NCI-H1436 (cell line): ENCODE data around the gene THY1.
"Not testable (repeated sequence)": the region's sequence is repeated elsewhere in the genome, so short reads cannot be mapped to it uniquely, and the experiment has no call there.

ENCODE experiments used
- DNase-seq: peaks from one replicate; lab custom pipeline; 2025; lab: John Stamatoyannopoulos, UW

THY1 gene

GRCh38 chr11:119445379-119445778 is 22.4 kb upstream of the THY1 start:
- DNase-seq: no peak

- no peak for DNase-seq
Observed at GRCh38 chr11:119441898-119442243, 18.9 kb upstream of the THY1 start.

GRCh38 chr11:119438599-119438998 is 15.6 kb upstream of the THY1 start:
- DNase-seq: no peak

GRCh38 chr11:119437521-119437920 is 14.5 kb upstream of the THY1 start:
- DNase-seq: not testable (repeated sequence)

- DNase-seq: no peak
Observed at GRCh38 chr11:119436711-119437110, 13.7 kb upstream of the THY1 start.

GRCh38 chr11:119436093-119436492 is 13.1 kb upstream of the THY1 start:
- DNase-seq: no peak

GRCh38 chr11:119434591-119435330 is 11.8 kb upstream of the THY1 start:
- no peak for DNase-seq

GRCh38 chr11:119433358-119433725 is 10.4 kb upstream of the THY1 start:
- no peak for DNase-seq

GRCh38 chr11:119432484-119433357 is 9.7 kb upstream of the THY1 start:
- no peak for DNase-seq

- no peak for DNase-seq
Observed at GRCh38 chr11:119431523-119431922, 8.6 kb upstream of the THY1 start.

GRCh38 chr11:119427279-119427678 is 4.3 kb upstream of the THY1 start:
- no peak for DNase-seq

GRCh38 chr11:119426142-119426541 is 3.2 kb upstream of the THY1 start:
- DNase-seq: no peak

- no peak for DNase-seq
Observed at GRCh38 chr11:119424775-119425174, 1.8 kb upstream of the THY1 start.

- no peak for DNase-seq
Observed at GRCh38 chr11:119424276-119424675, 1.3 kb upstream of the THY1 start.

GRCh38 chr11:119423509-119424254 is 710 bp upstream of the THY1 start:
- DNase-seq: no peak

- peak; percentile 8 for DNase-seq
Observed at GRCh38 chr11:119421941-119422808, 797 bp downstream of the THY1 start.

- DNase-seq: no peak
Observed at GRCh38 chr11:119421351-119421750, 1.6 kb downstream of the THY1 start.

- no peak for DNase-seq
Observed at GRCh38 chr11:119420631-119421030, 2.3 kb downstream of the THY1 start.

- no peak for DNase-seq
Observed at GRCh38 chr11:119419834-119420492, 3.0 kb downstream of the THY1 start.

- no peak for DNase-seq
Observed at GRCh38 chr11:119419246-119419645, 3.7 kb downstream of the THY1 start.

GRCh38 chr11:119418759-119419158 is 4.2 kb downstream of the THY1 start:
- DNase-seq: no peak
